Cerebellar nuclear complex (tissue), 1 donor: Measurements from ENCODE around the gene AK9.
"Not testable (repeated sequence)": the region's sequence is repeated elsewhere in the genome, so short reads cannot be mapped to it uniquely, and the experiment has no call there.

Experiments used
- DNase-seq, 2 experiments: peaks; one replicate each; lab custom pipeline; 2025; lab: John Stamatoyannopoulos, UW

Gene AK9

DNA sequence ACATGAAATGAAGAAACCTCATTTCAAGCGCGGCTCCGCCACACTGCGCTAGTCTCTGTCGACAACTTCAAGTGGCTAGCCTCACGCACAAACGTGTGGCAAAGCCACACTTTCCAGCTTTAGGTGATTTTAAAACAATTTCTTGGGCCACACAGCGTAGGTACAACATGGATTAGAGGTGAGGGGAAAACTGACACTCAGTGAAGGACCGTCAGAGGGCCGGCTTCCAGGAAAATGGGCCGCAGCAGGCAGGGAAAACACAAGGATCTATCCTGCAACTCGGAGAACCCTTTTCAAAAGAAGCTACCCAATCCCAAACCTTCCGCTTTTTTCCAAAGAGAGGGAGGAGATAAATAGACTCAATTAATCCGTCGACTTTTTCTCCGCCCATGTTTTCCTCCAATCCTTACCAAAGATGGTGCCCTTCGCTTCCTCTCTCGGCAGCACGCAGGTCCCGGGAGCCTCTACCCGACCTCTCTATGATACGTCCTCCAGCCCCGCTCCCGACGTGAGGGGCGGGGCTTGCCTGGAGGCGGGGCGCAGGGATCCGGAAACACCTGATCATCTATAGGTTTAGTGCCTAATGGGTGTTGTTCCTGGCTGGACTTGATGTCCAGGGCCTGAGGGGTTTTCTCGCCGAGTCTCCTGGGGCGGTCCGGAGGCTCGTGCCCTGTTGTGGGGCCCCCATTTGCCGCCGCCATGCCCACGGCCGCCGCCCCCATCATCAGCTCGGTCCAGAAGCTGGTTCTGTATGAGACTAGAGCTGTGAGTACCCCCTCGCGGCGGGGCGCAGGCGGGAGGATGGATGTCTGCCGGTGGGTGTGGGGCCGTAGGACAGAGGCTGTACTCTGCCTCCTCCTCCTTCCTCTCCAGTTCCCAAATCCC is at the start of gene AK9, which contains the start of gene FIG4:
TSS of gene AK9 (minus strand) at position 466 of the 885 bp plus-strand sequence. CDS start 15,457 bp downstream, outside the sequence.
TSS of gene FIG4 (plus strand) at position 560 of the 885 bp plus-strand sequence. CDS start at position 700, 140 bp downstream.
- DNase-seq: peak; percentile 64 to 97

DNA sequence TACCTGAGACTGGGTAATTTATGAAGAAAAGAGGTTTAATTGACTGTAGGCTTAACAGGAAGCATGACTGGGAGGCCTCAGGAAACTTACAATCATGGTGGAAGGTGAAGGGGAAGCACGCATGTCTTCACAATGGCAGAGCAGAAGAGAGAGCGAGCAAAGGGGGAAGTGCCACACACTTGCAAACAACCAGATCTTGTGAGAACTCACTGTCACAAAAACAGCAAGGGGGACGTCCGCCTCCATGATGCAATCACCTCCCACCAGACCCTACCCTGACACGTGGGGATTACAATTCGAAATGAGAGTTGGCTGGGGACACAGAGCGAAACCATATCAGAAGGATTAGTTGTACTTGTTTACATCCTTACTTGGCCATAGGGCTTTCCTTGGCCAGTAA is 49.8 kb upstream of the AK9 start:
- no peak for DNase-seq

DNA sequence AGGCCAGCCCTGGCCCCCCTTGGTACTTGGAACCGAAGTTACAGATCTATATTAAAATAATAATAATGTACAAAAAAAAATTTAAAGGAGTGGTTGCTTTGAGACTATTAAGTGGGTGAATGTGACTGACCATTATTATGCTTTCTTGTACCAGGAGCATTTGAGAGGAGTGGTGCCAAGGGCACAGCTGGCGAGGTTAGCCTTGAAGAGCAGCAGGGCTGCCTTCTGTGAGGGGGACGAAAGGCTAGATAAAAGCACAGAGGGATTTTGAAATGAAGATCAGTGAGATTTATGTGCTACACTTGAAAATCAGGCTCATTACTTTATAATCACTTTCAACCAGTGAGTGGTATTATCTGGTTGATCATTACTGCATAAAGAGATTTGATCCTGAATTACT is 48.7 kb upstream of the AK9 start:
- DNase-seq: no peak

DNA sequence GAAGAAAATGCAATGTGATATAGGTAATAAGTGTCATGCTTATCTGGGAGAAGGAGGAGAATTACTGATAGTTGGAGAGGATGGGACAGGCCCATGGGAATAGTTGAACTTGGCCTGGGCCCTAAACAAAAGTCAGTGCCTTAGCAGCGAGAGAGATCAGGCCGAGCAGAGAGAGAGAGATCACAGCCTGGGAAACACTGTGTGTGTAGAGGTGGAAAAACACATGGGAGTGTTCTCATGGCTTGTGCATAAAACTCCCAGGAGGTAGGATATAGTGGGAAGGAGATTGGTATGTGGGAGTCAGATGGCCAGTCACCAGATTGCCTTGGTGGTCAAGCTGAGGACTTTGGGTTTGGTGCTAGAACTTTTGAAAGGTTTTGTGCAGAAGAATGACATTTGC is 47.7 kb upstream of the AK9 start:
- no peak for DNase-seq

DNA sequence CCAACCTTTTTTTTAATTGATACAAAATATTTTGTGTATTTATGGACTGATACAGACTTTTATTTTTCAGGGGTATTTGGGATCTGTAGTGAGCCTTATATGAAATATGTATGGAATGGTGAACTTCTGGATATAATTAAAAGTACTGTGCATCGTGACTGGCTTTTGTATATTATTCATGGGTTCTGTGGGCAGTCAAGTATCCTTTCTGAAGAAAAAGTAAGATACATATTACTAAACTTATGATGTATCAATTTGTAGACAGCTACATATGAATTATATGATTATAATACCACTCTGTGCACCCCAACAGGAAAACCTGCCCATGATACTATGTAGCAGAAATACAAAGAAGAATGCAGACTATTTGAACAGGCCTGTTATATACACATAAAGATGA is 47.3 kb upstream of the AK9 start:
- no peak for DNase-seq

DNA sequence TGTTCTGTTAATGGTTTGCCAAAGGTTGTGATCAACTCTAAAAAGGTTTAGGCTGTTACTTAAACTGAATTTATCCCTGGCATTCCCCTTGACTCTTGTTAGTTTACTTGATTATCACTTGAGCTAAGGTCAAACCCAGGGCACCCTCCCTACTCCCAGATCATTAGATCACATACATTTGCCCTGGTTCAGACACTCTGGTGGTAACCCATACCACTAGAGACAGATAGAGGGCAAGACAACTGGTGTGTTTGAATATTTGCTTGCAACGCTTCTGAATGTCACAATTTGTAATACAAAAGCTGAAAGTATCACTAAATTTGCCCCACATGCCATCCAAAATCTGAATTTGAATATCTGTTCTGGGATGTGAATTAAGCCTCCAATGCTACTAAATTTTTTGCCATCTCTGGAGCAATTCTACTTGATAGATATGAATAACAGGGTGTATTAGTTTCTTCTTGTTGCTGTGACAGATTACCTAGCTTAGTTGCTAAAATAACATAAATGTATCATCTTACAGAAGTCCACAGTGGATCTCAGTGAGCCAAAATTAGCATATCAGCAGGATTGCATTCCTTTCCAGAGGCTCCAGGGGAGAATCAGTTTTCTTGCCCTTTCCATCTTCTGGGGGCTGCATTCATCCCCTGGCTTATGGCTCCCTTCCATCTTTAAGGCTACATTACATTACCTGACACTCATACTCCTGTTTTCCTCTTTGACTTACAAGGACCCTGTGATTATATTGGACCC is 45.4 kb upstream of the AK9 start:
- no peak for DNase-seq

DNA sequence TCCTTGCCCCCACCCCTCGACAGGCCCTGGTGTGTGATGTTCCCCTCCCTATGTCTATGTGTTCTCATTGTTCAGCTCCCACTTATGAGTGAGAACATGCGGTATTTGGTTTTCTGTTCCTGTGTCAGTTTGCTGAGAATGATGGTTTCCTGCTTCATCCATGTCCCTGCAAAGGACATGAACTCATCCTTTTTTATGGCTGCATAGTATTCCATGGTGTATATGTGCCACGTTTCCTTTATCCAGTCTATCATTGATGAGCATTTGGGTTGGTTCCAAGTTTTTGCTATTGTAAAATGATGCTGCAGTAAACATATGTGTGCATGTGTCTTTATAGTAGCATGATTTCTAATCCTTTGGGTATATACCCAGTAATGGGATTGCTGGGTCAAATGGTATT is 34.2 kb upstream of the AK9 start:
- DNase-seq: not testable (repeated sequence)

DNA sequence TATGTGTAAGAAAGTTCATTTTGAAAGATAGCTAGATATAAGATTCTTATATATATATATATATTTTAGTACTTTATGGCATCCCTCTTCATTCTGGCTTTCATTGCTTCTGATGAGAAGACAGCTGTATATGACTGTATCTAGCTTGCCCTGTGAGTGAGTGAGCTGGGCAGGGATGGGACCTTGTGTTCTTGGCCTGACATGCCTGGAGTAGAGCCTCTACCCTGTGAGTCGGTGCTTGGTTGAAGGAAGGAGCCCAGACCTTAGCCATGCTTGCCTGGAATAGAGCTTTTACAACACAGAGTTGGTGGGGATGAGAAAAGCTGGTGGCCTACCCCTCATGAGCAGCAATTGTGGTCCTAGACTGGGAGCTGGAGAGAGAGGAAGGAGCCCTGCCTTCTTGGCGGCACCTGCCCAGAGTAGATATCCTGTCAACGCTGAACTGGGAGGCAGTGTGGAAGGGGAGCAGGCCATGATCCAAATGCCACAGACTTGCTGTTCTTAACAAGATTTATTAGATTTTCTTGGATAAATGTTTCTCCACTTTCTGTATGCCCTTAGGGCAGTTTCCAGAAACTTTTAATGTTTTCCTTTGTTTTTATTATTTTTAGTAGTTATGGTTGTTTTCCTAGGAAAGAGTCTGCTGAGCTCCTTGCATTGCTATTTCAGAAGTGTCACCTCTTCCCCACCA is 31.7 kb upstream of the AK9 start:
- DNase-seq: no peak

DNA sequence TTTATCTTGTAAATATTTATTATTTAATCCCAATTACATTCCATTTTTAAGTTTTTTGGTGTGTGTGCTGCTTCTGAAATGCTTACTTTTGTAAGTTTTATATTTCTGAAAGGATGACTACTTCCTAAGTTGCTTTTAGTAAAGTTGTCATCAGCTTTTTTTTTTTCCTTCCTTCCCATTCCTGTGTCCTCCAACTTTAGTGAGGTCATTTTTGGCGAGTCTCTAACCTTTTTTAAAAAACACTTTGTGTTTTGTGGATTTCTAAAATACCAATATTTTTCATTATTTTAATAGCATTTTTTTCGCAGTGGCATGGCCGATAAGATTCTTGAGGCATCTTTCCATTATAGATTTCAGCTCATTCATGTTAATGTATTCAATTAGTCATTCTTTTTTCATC is 31.0 kb upstream of the AK9 start:
- DNase-seq: no peak

DNA sequence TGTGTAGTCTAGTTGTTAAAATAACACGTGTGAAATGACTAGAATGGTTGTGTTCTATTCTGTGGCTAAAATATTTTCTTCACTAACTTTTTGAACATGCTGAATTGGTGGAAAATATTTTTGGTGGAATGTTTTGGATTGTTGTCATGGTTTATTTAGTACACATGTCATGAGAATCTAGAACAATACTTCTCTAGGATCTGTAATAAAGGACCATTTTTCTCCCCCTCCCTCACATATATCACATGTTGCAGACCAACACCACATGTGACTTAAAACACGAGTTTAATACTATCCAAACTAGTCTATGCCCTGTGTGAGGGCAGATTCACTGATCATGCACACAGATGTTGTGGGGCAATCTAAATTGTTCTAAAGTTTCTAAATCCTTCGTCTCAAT is 29.3 kb upstream of the AK9 start:
- DNase-seq: no peak

DNA sequence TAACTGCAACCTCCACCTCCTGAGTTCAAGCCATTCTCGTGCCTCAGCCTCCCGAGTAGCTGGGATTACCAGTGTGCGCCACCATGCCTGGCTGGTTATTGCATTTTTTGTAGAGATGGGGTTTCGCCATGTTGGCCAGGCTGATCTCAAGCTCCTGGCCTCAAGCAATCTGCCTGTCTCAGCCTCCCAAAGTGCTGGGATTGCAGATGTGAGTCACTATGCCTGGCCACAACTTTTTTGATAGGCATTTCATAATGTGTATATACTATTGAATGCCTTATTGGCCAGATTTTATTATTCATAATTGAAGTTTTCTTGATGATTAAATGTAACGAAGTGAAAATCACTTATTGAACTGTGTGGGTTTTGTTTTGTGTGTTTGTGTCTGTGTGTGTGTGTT is 28.0 kb upstream of the AK9 start:
- DNase-seq: no peak

DNA sequence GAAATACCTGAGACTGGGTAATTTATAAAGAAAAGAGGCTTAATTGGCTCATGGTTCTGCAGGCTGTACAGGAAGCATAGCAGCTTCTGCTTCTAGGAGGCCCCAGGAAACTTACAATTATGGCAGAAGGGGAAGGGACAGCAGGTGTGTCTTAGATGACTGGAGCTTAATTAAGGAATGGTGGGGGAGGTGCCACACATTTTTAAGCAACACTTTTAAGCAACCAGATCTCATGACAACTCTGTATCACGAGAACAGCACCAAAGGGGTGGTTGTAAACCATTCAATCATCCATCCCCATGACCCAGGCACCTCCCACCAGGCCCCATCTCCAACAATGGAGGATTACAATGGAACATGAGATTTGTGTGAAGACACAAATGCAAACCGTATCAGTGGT is 27.0 kb upstream of the AK9 start:
- DNase-seq: no peak

DNA sequence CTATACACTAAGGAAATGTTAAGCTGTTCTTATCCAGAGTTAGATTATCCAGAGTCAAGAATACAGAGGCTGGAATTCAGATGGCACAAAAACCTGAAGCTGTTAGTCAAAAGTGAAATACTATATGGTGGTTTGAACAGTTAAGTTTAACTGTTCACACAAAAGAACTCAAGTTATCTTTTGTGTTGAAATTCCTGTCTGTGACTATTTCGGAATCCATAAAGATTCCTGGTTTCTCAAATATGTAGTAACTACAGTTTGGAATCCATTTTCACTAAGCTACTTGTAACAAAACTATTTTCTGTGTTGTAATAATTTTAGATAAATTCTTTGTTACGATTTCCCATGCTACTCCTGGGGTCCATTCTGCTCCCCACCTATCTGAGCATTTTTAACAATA is 24.6 kb upstream of the AK9 start:
- no peak for DNase-seq

DNA sequence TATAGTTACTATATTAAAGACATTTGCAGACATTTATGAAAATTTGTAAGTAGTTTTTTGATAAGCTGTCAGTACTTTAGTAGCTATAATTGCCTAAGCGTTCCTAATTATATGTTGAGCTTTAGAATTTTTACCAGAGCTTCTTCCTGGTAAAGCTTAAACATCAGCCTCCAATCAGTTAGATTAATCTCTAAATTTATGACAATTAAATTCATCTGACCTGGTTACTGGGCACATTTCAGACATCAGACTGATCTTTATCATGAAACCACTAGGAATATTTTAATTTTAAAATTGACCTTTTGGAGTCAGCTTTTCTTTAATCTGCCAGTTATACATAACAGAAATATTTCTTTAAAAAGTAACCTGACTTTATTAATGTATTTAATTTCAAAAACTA is 23.6 kb upstream of the AK9 start:
- DNase-seq: no peak

DNA sequence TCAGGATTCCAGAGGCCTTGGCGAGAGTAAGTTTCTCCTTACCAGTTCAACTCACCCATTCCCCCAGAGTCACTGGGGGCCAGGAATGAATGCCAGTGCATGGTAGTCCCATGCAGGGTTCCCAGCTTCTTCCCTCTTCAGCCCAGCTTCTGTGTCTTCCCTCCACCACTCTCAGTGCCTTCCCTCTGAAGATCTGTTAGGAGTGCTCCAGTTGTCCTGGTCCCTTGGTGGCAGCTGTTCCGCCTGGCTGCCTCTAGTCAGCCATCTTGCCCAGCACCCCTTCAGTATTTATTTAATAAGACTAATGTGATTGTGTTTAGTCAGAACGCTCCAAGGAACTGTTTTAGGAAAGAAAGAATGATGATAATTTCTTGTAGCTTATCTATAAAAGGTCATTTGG is 23.2 kb upstream of the AK9 start:
- DNase-seq: no peak

DNA sequence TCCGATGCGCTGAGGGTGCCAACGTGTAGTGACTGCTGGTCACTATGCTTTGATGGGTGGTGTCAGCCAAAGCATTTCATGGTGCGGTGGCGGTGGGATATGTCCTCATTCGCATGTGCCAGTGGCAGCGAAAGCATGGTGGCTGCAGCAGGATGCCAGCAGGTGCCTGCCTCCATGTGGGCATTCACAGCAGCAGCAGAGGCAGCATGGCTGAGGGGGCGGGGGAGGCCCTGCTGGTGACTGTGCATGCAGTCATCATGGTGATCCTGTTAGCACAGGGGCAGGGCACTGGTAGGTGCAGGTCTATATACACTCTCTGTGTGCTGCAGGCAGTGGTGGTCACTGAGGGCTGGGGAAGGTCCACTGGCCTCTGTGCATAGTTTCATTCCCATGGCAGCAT is 22.1 kb upstream of the AK9 start:
- no peak for DNase-seq

DNA sequence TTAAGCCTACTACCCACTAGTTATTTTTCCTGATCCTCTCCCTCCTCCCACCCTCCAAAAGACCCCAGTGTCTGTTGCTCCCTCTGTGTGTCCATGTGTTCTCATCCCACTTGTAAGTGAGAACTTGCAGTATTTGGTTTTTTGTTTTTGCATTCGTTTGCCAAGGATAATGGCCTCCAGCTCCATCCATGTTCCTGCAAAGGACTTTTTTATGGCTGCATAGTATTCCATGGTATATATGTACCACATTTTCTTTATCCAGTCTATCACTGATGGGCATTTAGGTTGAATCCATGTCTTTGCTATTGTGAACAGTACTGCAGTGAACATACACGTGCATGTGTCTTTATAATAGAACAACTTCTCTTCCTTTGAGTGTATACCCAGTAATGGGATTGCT is 17.1 kb upstream of the AK9 start:
- DNase-seq: not testable (repeated sequence)

DNA sequence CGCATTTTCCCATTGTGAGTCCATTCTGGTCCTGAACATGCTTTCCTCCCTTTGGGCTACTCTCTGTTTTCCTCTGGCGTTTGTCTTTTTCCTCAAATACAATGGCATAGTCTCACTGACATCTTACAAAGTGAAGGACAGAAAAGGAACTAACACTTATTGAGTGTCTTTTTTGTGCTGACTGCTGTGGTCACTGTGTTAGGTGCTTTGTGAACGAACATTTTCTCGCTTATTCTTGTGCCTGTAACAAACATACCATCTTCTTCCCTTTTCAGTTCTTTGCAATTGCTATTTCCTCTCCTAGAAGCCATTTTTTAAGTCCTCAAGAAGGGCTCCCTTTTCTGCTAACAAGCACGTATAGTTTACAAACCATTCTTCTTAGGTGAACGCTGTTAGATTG is 15.5 kb upstream of the AK9 start:
- no peak for DNase-seq

DNA sequence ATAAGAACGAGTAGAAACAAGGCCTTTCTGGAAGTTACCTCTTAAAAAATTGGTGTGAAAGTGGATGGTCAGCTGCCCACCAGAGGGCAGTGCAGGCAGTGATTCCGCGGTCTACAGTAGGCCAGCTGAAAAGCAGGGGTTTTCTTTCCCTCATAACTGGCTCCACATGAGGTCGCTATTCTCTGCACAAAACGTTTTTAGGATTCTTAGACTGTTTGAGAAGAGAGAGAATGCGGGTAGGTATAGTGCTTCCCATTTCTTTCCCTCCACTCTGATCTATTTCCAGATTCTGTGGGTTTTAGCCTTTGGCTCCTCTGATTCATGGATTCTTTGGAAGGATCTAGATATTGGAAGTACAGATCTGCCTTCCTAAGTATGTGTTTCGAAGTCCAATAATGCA is 14.3 kb upstream of the AK9 start:
- peak; percentile 7 to 64 for DNase-seq

DNA sequence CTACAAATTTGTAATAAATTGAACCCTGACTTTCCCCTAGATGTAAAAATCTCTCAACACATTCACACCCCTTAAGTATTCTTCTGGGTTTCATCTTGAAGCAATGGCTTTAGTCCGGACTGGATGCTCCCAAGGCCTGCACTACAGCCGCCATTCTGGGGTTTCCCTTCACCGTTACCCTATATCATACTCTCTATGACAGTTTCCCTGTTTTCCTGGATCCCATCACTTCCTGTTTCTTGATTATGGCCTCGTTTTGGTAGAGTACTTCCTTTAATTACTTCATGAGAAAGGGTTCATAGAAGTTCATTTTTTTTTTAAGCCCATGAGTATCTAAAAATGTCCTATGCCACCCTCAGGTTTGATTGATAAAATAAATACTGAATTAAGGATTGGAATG is 11.8 kb upstream of the AK9 start:
- DNase-seq: no peak

DNA sequence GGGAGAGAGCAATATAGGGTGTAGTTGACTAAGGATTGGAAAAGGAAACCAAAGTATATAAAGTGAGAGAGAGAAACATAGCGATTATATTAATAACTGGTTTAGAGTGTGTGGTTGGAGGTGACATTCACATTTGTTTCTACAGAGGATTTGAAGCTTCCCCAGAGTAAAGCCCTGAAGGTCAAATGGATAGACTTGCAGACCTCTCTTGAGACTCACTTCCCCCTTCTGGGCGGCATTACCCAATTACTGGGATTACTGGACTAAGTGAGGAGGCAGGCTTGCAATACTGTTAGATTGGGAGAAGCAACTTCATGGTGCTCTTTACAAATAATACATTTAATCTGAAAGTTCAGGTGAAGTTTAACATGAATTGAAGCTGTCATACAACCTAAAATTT is 10.8 kb upstream of the AK9 start:
- DNase-seq: no peak

DNA sequence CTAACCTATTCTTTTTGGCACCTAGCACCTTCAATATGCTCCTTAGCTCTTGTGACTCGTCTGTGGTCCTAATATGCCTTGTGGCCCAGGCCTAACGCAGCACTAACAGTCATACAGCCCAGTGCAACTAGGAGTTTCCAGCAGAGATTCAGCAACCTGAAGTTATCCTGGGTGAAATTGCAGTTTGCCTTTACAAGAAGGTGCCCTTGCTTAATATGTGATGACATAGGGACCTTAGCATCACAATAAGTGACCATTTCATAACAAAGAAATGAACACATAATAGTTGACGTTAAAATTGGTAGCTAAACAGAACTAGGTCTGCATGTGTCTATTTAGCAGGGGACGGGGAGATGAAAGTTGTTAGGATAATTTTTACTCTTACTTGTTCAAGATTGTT is 10.2 kb upstream of the AK9 start:
- no peak for DNase-seq

DNA sequence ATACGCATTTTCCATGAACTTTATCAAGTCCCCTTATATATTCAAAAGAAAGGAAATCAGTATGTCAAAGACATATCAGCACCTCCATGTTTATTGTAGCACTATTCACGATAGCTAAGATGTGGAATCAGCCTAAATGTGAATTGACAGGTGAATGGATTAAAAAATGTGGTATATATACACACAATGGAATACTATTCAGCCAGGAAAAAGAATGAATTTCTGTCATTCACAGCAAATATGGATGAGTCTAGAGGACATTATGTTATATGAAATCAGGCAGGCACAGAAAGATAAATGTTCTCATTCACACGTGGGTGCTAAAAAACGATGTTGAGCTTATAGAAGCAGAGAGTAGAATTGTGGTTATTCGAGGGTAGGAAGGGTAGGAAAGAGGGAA is 5.4 kb upstream of the AK9 start:
- no peak for DNase-seq
